ENCODE data around the gene ZNF750. TPM values are rescaled to one million over a fixed set of nuclear protein-coding genes. Genes with fewer than 3 reads are reported as not detected.

The ZNF750 gene
- total and polyA plus RNA-seq, 8 donors = 0.38 to 3.4 (median 0.68) TPM

DNA sequence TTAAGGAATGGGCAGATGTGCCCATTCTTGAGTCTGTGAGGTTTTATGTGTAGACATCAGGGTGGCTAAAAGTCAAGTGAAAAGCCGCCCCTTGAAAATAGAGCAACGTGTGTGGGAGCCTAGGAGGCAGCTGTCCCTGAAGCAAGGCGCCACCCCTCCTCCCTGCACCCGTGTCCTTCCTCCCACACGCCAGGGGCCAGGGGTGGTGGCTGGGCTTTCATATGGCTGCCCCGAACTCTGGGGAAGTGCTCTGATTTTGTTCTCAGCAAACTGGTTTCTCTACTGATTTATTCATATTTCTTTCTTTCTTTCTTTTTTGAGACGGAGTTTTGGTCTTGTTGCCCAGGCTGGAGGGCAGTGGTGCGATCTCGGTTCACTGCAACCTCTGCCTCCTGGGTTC is 4.7 kb downstream of the ZNF750 start:
- no peak overlapping the region for H3K4me3 ChIP-seq
- ATAC-seq (no peak), DNase-seq (no peak)
- peaks cover 11 to 25% of the 10 kb centered on the region in 2 donors for H3K4me1 ChIP-seq
- H3K27me3 ChIP-seq = no peaks in the 10 kb centered on the region
- H3K36me3 ChIP-seq = peaks cover 0 to 19% of the 10 kb centered on the region in 2 donors
- TF ChIP-seq, protein P1, sequence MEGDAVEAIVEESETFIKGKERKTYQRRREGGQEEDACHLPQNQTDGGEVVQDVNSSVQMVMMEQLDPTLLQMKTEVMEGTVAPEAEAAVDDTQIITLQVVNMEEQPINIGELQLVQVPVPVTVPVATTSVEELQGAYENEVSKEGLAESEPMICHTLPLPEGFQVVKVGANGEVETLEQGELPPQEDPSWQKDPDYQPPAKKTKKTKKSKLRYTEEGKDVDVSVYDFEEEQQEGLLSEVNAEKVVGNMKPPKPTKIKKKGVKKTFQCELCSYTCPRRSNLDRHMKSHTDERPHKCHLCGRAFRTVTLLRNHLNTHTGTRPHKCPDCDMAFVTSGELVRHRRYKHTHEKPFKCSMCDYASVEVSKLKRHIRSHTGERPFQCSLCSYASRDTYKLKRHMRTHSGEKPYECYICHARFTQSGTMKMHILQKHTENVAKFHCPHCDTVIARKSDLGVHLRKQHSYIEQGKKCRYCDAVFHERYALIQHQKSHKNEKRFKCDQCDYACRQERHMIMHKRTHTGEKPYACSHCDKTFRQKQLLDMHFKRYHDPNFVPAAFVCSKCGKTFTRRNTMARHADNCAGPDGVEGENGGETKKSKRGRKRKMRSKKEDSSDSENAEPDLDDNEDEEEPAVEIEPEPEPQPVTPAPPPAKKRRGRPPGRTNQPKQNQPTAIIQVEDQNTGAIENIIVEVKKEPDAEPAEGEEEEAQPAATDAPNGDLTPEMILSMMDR (IDR thresholded peaks at IDR 0.05) = no peak
- intact Hi-C loops (cut with DNase I) = no loop called here
- no peaks in the 10 kb centered on the region for H3K9me3 ChIP-seq
- no peak overlapping the region for H3K27ac ChIP-seq

DNA sequence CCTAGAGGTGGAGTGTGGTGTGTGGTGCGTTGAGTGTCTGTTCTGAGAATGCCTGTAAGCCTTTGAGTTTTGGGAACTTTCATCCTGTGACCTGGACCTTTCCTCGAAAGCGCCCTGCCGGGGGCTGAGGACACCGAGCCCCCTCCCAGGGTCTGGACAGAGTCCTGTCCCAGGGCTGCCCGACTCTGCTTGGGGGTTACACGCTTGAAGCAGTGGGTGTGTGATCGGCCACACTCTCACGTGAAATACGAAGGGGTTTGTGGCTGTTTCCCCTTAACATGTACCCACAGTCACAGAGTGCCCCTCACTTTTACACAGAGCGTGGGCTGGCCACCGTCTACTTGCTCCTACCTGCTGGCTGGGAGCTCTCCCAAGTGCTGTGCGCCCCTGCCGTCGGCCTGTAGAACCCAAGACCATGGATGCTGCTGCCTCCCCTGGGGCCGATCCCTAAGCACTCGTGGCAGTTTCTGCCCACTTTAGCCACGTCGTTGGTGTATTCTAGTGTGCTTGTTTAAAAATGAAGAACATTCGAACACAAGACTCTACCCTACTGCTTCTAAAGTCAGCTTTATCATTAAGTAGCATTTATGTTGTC is 6.8 kb downstream of the ZNF750 start:
- intact Hi-C loops (cut with DNase I) = no loop called here
- no peak overlapping the region for H3K4me3 ChIP-seq
- H3K36me3 ChIP-seq = peaks cover 0 to 19% of the 10 kb centered on the region in 2 donors
- H3K27ac ChIP-seq = no peak overlapping the region
- no peaks in the 10 kb centered on the region for H3K27me3 ChIP-seq
- peaks cover 13 to 16% of the 10 kb centered on the region in 2 donors for H3K4me1 ChIP-seq
- H3K9me3 ChIP-seq = no peaks in the 10 kb centered on the region
- DNase-seq (no peak), ATAC-seq (no peak)
- TF ChIP-seq, protein P1 (IDR thresholded peaks at IDR 0.05) = no peak

DNA sequence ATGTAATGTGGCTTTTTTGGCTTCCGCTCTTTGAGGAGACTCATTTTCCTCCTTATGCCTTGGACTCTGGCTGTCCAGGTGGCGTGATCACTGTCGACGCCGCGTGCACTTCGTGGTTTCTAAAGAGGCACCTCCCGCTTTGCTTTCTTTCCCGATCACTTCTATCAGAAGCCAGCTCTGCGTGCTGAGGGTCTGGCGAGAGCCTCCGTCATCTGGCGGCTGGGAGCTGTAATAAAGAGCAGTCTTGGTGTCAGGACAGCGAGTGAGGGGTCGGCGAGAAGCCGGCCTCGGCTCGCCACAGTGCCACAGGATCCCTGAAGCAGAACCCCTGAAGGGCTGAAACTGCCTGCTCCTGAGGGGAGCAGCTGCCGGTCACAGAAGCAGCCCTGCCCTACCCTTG is 7.4 kb downstream of the ZNF750 start:
- DNase-seq (no peak), ATAC-seq (no peak)
- intact Hi-C loops (cut with DNase I) = no loop called here
- Histone ChIP-seq H3K27me3 (no peaks in the 10 kb centered on the region), H3K4me3 (no peak overlapping the region), H3K9me3 (no peaks in the 10 kb centered on the region), H3K36me3 (peaks cover 0 to 20% of the 10 kb centered on the region in 2 donors), H3K4me1 (peaks cover 9 to 10% of the 10 kb centered on the region in 2 donors), H3K27ac (no peak overlapping the region)
- TF ChIP-seq, protein P1 (IDR thresholded peaks at IDR 0.05) = no peak

DNA sequence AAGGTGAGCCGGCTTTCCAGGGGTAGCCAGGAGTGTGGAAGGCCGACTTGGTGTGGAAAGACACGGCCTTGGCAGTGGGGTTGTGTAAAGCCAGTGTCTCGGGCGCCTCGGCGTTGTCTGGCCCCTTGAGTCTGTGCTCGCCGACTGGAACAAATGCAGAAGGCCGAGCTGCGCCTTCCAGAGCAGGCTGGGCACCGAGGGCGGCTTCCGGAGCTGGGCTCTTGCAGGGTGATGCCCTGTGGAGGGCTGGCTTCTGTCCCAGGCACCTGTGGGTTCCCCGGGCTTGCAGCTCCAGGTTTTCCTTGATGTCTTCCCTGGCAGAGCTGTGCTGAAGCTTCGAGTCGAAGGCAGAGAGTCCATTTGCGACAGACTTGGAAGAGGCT is 8.0 kb downstream of the ZNF750 start:
- TF ChIP-seq, protein P1 (IDR thresholded peaks at IDR 0.05) = no peak
- no peak overlapping the region for H3K4me3 ChIP-seq
- no peak overlapping the region for H3K27ac ChIP-seq
- ATAC-seq = no peak
- H3K27me3 ChIP-seq = no peaks in the 10 kb centered on the region
- DNase-seq = no peak
- H3K4me1 ChIP-seq = peaks cover 4 to 6% of the 10 kb centered on the region in 2 donors
- H3K9me3 ChIP-seq = no peaks in the 10 kb centered on the region
- intact Hi-C loops (cut with DNase I) = no loop called here
- H3K36me3 ChIP-seq = peaks cover 0 to 23% of the 10 kb centered on the region in 2 donors

DNA sequence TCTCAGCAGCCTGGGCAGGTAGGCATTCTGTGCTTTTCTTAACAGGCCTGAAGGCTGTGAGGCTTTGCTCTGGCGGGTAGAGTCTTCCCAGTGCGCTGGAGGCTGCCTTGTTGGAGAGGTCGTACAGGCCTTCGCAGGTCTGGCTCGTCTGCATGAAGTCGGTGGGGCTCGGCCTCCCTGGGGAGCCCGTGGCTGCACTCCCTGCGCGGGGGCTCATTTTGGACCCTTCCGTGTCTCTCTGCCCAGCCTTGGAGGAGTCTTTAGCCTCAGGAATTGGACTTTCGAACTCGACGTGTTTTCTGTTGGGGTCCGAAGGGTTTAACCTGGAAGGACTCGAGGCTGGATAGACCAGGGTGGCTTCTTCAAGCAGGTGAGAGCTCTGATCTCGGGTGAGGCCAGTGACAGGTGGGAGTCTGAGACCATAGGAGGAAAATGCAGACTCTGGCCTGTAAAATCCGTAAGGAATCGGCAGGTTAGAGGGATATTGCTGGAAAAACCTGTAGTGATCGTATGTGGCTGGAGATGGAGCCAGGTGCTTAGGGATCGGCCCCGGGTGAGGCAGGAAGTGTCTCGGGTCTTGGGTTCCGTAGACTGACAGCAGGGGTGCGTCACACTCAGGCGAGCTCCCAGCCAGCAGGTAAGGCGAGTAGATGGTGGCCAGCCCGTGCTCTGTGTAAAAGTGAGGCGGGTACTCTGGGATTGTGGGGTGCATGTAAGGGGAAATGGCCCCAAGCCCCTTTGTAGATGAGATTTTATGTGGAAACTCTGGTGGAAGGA is 8.6 kb downstream of the ZNF750 start:
- peaks cover 0 to 23% of the 10 kb centered on the region in 2 donors for H3K36me3 ChIP-seq
- no peak overlapping the region for H3K4me3 ChIP-seq
- H3K4me1 ChIP-seq = peaks cover 0 to 6% of the 10 kb centered on the region in 2 donors
- intact Hi-C loops (cut with DNase I) = no loop called here
- no peaks in the 10 kb centered on the region for H3K9me3 ChIP-seq
- H3K27ac ChIP-seq = no peak overlapping the region
- DNase-seq (no peak), ATAC-seq (no peak)
- no peaks in the 10 kb centered on the region for H3K27me3 ChIP-seq
- TF ChIP-seq, protein P1 (IDR thresholded peaks at IDR 0.05) = no peak

Data from left lung (tissue), 10 donors.